ENCODE data around the gene GRAMD1A. TPM values are rescaled to one million over a fixed set of nuclear protein-coding genes. Genes with fewer than 3 reads are reported as not detected.

The GRAMD1A gene
- total RNA-seq, 1 donor from 2014 or later = 27.2 TPM

DNA sequence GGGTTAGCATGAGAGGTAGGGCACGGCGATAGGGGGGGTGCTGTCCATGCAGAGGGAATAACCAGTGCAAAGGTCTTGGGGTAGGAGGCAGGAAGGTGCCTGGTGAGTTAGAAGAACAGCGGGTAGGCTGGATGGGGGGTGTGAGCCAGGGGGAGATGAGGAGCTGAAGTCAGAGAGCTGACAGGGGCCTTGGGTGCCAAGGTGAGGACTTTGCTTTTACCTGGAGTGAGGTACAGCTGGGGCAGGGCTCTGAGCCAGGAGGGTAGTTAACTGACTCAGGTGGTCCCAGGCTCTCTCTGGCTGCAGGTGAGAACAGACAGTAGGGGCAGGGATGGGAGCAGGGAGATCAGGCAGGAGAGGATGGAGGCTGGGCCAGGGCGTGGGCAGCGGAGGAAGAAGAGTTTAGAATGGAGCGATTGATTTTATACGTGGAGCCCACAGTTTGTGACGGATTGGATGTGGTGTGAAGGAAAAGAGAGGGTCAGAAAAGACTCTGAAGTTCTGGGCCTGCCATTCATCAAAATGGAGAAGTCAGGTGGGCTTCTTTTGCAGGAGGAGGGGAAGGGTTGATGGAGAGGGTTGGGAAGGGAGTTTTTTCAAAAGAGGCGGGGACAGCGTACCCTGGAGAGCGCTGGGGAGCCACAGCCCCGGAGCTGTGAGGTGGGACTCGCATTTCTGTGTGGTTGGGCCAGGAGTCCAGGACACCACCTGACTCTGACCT is 1.2 kb upstream of the GRAMD1A start:
- Mint-ChIP-seq H3K27ac (peak overlapping the region; percentile 79), H3K9me3 (peaks cover 7% of the 10 kb centered on the region), H3K36me3 (no peaks in the 10 kb centered on the region), H3K4me3 (peak overlapping the region; percentile 85), H3K27me3 (ENCODE audit: insufficient read depth, low read depth) (peaks cover 9% of the 10 kb centered on the region), H3K4me1 (peaks cover 41% of the 10 kb centered on the region)
- Histone ChIP-seq H4K20me1 (ENCODE audit: low read depth) (peaks cover 31% of the 10 kb centered on the region), H3K36me3 (no peaks in the 10 kb centered on the region), H3K9ac (no peak overlapping the region), H3K79me2 (ENCODE audit: low read depth) (peaks cover 44% of the 10 kb centered on the region), H3K27me3 (no peaks in the 10 kb centered on the region), H3K27ac (no peak overlapping the region), H3K9me3 (ENCODE audit: low read depth) (no peaks in the 10 kb centered on the region), H2AFZ (replicated peaks) (peak overlapping the region; percentile 64), H3K4me2 (peak overlapping the region; percentile 90), H3K4me3 (peak overlapping the region; percentile 86), H3K4me1 (peaks cover 12% of the 10 kb centered on the region), H3F3A (ENCODE audit: low read depth) (peaks cover 32% of the 10 kb centered on the region)
- DNase-seq (ENCODE audit: low spot score) = no peak
- TF ChIP-seq EZH2phosphoT487 (IDR thresholded peaks at IDR 0.05) = no peak
- TF ChIP-seq EZH2 (IDR thresholded peaks at IDR 0.05) = no peak

DNA sequence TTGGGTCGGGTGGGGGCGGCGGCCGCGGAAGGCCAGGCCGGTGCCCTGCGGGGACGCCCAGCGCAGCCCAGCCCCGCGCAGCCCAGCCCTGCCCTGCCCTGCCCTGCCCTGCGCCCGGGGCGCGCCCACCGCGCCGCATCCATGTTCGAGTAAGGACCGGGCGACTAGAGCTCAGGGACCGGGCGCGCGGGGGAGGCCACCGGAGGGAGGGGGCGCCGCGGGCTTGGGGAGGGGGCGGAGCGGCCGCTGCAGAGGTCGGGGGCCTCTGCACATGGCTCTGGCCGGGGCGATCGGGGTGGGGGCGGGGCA is 169 bp downstream of the GRAMD1A start:
- Histone ChIP-seq H3K4me2 (peak overlapping the region; percentile 90), H3K36me3 (no peaks in the 10 kb centered on the region), H3K9me3 (ENCODE audit: low read depth) (no peaks in the 10 kb centered on the region), H3K27me3 (no peaks in the 10 kb centered on the region), H3F3A (ENCODE audit: low read depth) (peaks cover 32% of the 10 kb centered on the region), H4K20me1 (ENCODE audit: low read depth) (peaks cover 45% of the 10 kb centered on the region), H3K4me1 (peaks cover 12% of the 10 kb centered on the region), H3K79me2 (ENCODE audit: low read depth) (peaks cover 57% of the 10 kb centered on the region), H2AFZ (replicated peaks) (no peak overlapping the region), H3K4me3 (peak overlapping the region; percentile 86), H3K9ac (peak overlapping the region; percentile 77), H3K27ac (peak overlapping the region; percentile 94)
- Mint-ChIP-seq H3K27ac (no peak overlapping the region), H3K9me3 (peaks cover 2% of the 10 kb centered on the region), H3K4me1 (peaks cover 46% of the 10 kb centered on the region), H3K4me3 (no peak overlapping the region), H3K27me3 (ENCODE audit: insufficient read depth, low read depth) (peaks cover 12% of the 10 kb centered on the region), H3K36me3 (no peaks in the 10 kb centered on the region)
- no peak for DNase-seq (ENCODE audit: low spot score)
- TF ChIP-seq EZH2 (IDR thresholded peaks at IDR 0.05) (no peak), EZH2phosphoT487 (IDR thresholded peaks at IDR 0.05) (no peak)
- TF ChIP-seq, protein P1, sequence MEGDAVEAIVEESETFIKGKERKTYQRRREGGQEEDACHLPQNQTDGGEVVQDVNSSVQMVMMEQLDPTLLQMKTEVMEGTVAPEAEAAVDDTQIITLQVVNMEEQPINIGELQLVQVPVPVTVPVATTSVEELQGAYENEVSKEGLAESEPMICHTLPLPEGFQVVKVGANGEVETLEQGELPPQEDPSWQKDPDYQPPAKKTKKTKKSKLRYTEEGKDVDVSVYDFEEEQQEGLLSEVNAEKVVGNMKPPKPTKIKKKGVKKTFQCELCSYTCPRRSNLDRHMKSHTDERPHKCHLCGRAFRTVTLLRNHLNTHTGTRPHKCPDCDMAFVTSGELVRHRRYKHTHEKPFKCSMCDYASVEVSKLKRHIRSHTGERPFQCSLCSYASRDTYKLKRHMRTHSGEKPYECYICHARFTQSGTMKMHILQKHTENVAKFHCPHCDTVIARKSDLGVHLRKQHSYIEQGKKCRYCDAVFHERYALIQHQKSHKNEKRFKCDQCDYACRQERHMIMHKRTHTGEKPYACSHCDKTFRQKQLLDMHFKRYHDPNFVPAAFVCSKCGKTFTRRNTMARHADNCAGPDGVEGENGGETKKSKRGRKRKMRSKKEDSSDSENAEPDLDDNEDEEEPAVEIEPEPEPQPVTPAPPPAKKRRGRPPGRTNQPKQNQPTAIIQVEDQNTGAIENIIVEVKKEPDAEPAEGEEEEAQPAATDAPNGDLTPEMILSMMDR (IDR thresholded peaks at IDR 0.05) = no peak

DNA sequence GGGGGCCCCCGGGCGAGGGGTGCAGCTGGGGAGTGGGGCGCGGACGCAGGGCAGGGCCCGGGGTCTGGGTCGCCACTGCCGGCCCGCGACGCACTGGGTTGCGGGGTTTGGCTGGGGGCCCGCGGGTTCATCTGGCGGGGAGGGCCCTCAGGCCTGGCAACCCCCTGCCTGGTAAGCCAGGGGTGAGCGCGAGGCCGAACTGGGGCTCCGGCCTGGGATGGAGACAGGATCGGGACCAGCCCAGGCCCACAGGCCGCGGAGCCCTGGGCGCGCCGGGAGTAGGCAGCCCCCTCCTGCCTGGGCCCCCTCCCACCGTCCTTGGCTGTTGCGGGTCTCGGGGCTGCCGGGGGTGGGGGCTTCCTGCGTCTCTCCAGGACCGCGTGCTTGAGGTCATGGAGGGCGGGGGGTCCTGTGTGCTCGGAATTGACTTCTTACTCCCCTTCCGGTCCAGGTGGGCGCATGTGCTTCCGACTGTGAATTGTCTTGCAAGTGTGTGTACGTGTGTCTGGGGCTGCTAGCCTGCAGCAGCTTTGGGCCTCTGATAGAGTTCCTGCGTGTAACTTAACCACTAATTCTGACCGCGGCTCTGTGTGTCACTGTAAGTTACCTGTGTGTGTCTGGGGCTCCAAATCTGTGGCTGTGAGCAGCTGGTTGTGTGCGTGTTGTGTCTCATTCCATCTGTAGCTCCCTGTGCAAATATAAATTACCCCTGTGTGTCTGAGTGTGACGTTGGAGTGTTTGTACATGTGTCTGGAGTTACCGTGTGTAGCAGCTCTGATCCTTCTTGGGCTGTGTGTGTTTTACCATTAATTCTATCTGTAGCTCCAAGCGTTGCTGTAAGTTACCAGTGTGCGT is 751 bp downstream of the GRAMD1A start:
- Mint-ChIP-seq H3K36me3 (peaks cover 3% of the 10 kb centered on the region), H3K4me1 (peaks cover 46% of the 10 kb centered on the region), H3K9me3 (no peaks in the 10 kb centered on the region), H3K4me3 (peak overlapping the region; percentile 98), H3K27me3 (ENCODE audit: insufficient read depth, low read depth) (peaks cover 12% of the 10 kb centered on the region), H3K27ac (peak overlapping the region; percentile 54)
- peak; percentile 43 for DNase-seq (ENCODE audit: low spot score)
- no peaks in the 10 kb centered on the region for H3K27me3 ChIP-seq
- H3K9ac ChIP-seq = peak overlapping the region; percentile 77
- TF ChIP-seq EZH2phosphoT487 (IDR thresholded peaks at IDR 0.05) = no peak
- TF ChIP-seq EZH2 (IDR thresholded peaks at IDR 0.05) = no peak
- TF ChIP-seq, protein P1 (IDR thresholded peaks at IDR 0.05) = no peak
- H3K27ac ChIP-seq = peak overlapping the region; percentile 94
- peaks cover 51% of the 10 kb centered on the region for H4K20me1 ChIP-seq (ENCODE audit: low read depth)
- peaks cover 32% of the 10 kb centered on the region for H3F3A ChIP-seq (ENCODE audit: low read depth)
- peaks cover 12% of the 10 kb centered on the region for H3K4me1 ChIP-seq
- H3K4me3 ChIP-seq = peak overlapping the region; percentile 86
- peak overlapping the region; percentile 90 for H3K4me2 ChIP-seq
- no peak overlapping the region for H2AFZ ChIP-seq (replicated peaks)
- no peaks in the 10 kb centered on the region for H3K9me3 ChIP-seq (ENCODE audit: low read depth)
- peaks cover 63% of the 10 kb centered on the region for H3K79me2 ChIP-seq (ENCODE audit: low read depth)
- H3K36me3 ChIP-seq = no peaks in the 10 kb centered on the region
